GM08714 (cell line): ENCODE data around the gene HNRNPA0.

Source experiments
- H3K4me3 ChIP-seq: fragments of 200-500 bp; sonication (Bioruptor generic); 2 replicates; pipeline ENCODE4 v1.5.1; 2014; ENCODE audit warnings: mild to moderate bottlenecking, low read length, inconsistent platforms
- ZNF274 ChIP-seq: IDR thresholded peaks from 2 replicates; pipeline ENCODE4 v1.6.1; 2012; ENCODE audit warnings: mild to moderate bottlenecking, low read depth, low read length

Gene HNRNPA0

GRCh38 chr5:137699336-137700281 is 54.6 kb downstream of the HNRNPA0 start:
- no peak overlapping the region for H3K4me3 ChIP-seq
- TF ChIP-seq ZNF274: no peak

GRCh38 chr5:137696481-137696880 is 57.7 kb downstream of the HNRNPA0 start:
- H3K4me3 ChIP-seq: no peak overlapping the region
- no peak for TF ChIP-seq ZNF274

- no peak overlapping the region for H3K4me3 ChIP-seq
- no peak for TF ChIP-seq ZNF274
Measured at GRCh38 chr5:137695651-137696428, 58.3 kb downstream of the HNRNPA0 start.
